Astrocyte (in vitro differentiated cells and primary cell): ENCODE measurements around the gene ASAP2. TPM values are rescaled to one million over a fixed set of nuclear protein-coding genes. Genes with fewer than 3 reads are reported as not detected.

Source experiments
- DNase-seq: peaks from one replicate; pipeline ENCODE4 v3.0.0-alpha.2; 2010; ENCODE audit warnings: low read depth
- FAIRE-seq: peaks from 2 replicates; lab custom pipeline; 2011; peaks lifted over from hg19 to GRCh38; lab: Jason Lieb, UNC
- H2AFZ ChIP-seq: 2 replicates; pipeline ENCODE4 v1.6.0; 2012; ENCODE audit warnings: low read depth, low read length, inconsistent platforms
- H3K27ac ChIP-seq: 2 replicates; pipeline ENCODE4 v1.5.1; 2011; ENCODE audit warnings: low read depth, low read length, inconsistent platforms
- H3K27me3 ChIP-seq: 2 replicates; pipeline ENCODE4 v1.6.0; 2011; ENCODE audit warnings: low read length, inconsistent platforms; ENCODE audit not compliant: insufficient read depth
- H3K36me3 ChIP-seq: 2 replicates; pipeline ENCODE4 v1.5.1; 2011; ENCODE audit warnings: low read length, inconsistent platforms; ENCODE audit not compliant: insufficient read depth
- H3K4me1 ChIP-seq: 2 replicates; pipeline ENCODE4 v1.5.1; 2011; ENCODE audit warnings: low read length, inconsistent platforms; ENCODE audit not compliant: insufficient read depth
- H3K4me2 ChIP-seq: 2 replicates; pipeline ENCODE4 v1.6.0; 2012; ENCODE audit warnings: low read length, inconsistent platforms
- H3K4me3 ChIP-seq: 2 replicates; pipeline ENCODE4 v1.5.1; 2011; ENCODE audit warnings: low read depth, mild to moderate bottlenecking, low read length, inconsistent platforms; ENCODE audit not compliant: insufficient read depth
- H3K79me2 ChIP-seq: 2 replicates; pipeline ENCODE4 v1.6.0; 2012; ENCODE audit warnings: mild to moderate bottlenecking, low read length, inconsistent platforms; ENCODE audit not compliant: insufficient read depth
- H3K9ac ChIP-seq: 2 replicates; pipeline ENCODE4 v1.6.0; 2012; ENCODE audit warnings: mild to moderate bottlenecking, low read length, inconsistent platforms
- H3K9me3 ChIP-seq: 2 replicates; pipeline ENCODE4 v1.5.1; 2012; ENCODE audit warnings: low read depth, mild to moderate bottlenecking, low read length, inconsistent platforms; ENCODE audit not compliant: insufficient read depth
- H4K20me1 ChIP-seq: 2 replicates; pipeline ENCODE4 v1.6.0; 2012; ENCODE audit warnings: low read length, inconsistent platforms; ENCODE audit not compliant: insufficient read depth
- H3K27ac Mint-ChIP-seq: one replicate; pipeline ENCODE4 v1.8.0; 2021; ENCODE audit warnings: mild to moderate bottlenecking, mixed read lengths; ENCODE audit not compliant: unreplicated experiment
- H3K27me3 Mint-ChIP-seq: one replicate; pipeline ENCODE4 v1.8.0; 2021; ENCODE audit warnings: low read depth, mixed read lengths; ENCODE audit not compliant: unreplicated experiment
- H3K36me3 Mint-ChIP-seq: one replicate; pipeline ENCODE4 v1.8.0; 2021; ENCODE audit warnings: low read depth, mixed read lengths; ENCODE audit not compliant: unreplicated experiment
- H3K4me1 Mint-ChIP-seq: one replicate; pipeline ENCODE4 v1.8.0; 2021; ENCODE audit warnings: low read depth, mixed read lengths; ENCODE audit not compliant: unreplicated experiment
- H3K4me3 Mint-ChIP-seq: one replicate; pipeline ENCODE4 v1.8.0; 2021; ENCODE audit warnings: mild to moderate bottlenecking, moderate library complexity, mixed read lengths; ENCODE audit not compliant: unreplicated experiment
- H3K9me3 Mint-ChIP-seq: one replicate; pipeline ENCODE4 v1.8.0; 2021; ENCODE audit warnings: mild to moderate bottlenecking, mixed read lengths; ENCODE audit not compliant: unreplicated experiment
- CTCF ChIP-seq: IDR thresholded peaks from 2 replicates; pipeline ENCODE4 v1.5.1; 2011; ENCODE audit warnings: low read depth, mild to moderate bottlenecking, inconsistent platforms, low read length, moderate library complexity; ENCODE audit not compliant: insufficient read depth
- EZH2 ChIP-seq: IDR thresholded peaks from 2 replicates; pipeline ENCODE4 v1.6.1; 2012; ENCODE audit warnings: mild to moderate bottlenecking, low read length, inconsistent platforms; ENCODE audit not compliant: insufficient read depth
- total RNA-seq: library from RNA; stranded (reverse); gene quantifications from 2 replicates; pipeline ENCODE4 v1.2.1, GENCODE V29; 2021

Gene ASAP2
- total RNA-seq, 1 donor from 2014 or later = 62.6 TPM

GRCh38 chr2:9191041-9191481 is 15.6 kb upstream of the ASAP2 start:
- H3K4me1 ChIP-seq = peaks cover 24% of the 10 kb centered on the region
- DNase-seq = peak; percentile 97
- H3K4me2 ChIP-seq = peak overlapping the region; percentile 69
- peaks cover 1% of the 10 kb centered on the region for H3K36me3 Mint-ChIP-seq
- no peak overlapping the region for H3K4me3 Mint-ChIP-seq
- no peaks in the 10 kb centered on the region for H3K27me3 ChIP-seq
- H3K27ac Mint-ChIP-seq = peak overlapping the region; percentile 84
- TF ChIP-seq CTCF = no peak
- no peak for TF ChIP-seq EZH2
- H3K4me1 Mint-ChIP-seq = peaks cover 11% of the 10 kb centered on the region
- no peaks in the 10 kb centered on the region for H3K9me3 ChIP-seq
- no peaks in the 10 kb centered on the region for H3K27me3 Mint-ChIP-seq
- no peaks in the 10 kb centered on the region for H3K79me2 ChIP-seq
- H4K20me1 ChIP-seq = no peaks in the 10 kb centered on the region
- peak overlapping the region; percentile 63 for H3K9ac ChIP-seq
- peak overlapping the region; percentile 81 for H3K27ac ChIP-seq
- H3K4me3 ChIP-seq = no peak overlapping the region
- peak overlapping the region; percentile 30 for H2AFZ ChIP-seq
- FAIRE-seq = peak; percentile 43
- no peaks in the 10 kb centered on the region for H3K9me3 Mint-ChIP-seq
- no peaks in the 10 kb centered on the region for H3K36me3 ChIP-seq

- no peaks in the 10 kb centered on the region for H3K79me2 ChIP-seq
- H3K4me2 ChIP-seq = no peak overlapping the region
- no peak for TF ChIP-seq CTCF
- no peak for TF ChIP-seq EZH2
- peaks cover 9% of the 10 kb centered on the region for H3K4me1 Mint-ChIP-seq
- H2AFZ ChIP-seq = no peak overlapping the region
- no peaks in the 10 kb centered on the region for H3K27me3 Mint-ChIP-seq
- no peak overlapping the region for H3K27ac ChIP-seq
- H3K9ac ChIP-seq = no peak overlapping the region
- no peaks in the 10 kb centered on the region for H3K9me3 Mint-ChIP-seq
- FAIRE-seq (no peak), DNase-seq (no peak)
- no peaks in the 10 kb centered on the region for H3K27me3 ChIP-seq
- H3K4me1 ChIP-seq = peaks cover 24% of the 10 kb centered on the region
- no peaks in the 10 kb centered on the region for H4K20me1 ChIP-seq
- no peaks in the 10 kb centered on the region for H3K36me3 ChIP-seq
- H3K36me3 Mint-ChIP-seq = peaks cover 1% of the 10 kb centered on the region
- H3K9me3 ChIP-seq = no peaks in the 10 kb centered on the region
- H3K4me3 Mint-ChIP-seq = no peak overlapping the region
- no peak overlapping the region for H3K4me3 ChIP-seq
- H3K27ac Mint-ChIP-seq = no peak overlapping the region
These were observed 13.9 kb upstream of the ASAP2 start for GRCh38 chr2:9192712-9193111.

GRCh38 chr2:9194352-9194751 is 12.3 kb upstream of the ASAP2 start:
- peaks cover 7% of the 10 kb centered on the region for H3K4me1 Mint-ChIP-seq
- Histone ChIP-seq H3K36me3 (no peaks in the 10 kb centered on the region), H3K79me2 (no peaks in the 10 kb centered on the region), H4K20me1 (no peaks in the 10 kb centered on the region), H3K4me2 (no peak overlapping the region), H3K9me3 (no peaks in the 10 kb centered on the region), H3K27me3 (no peaks in the 10 kb centered on the region), H3K9ac (no peak overlapping the region), H3K4me3 (no peak overlapping the region), H3K4me1 (peaks cover 24% of the 10 kb centered on the region), H3K27ac (no peak overlapping the region), H2AFZ (no peak overlapping the region)
- no peak for TF ChIP-seq CTCF
- no peak for TF ChIP-seq EZH2
- DNase-seq (no peak), FAIRE-seq (no peak)
- H3K27ac Mint-ChIP-seq = no peak overlapping the region
- H3K36me3 Mint-ChIP-seq = peaks cover 1% of the 10 kb centered on the region
- H3K27me3 Mint-ChIP-seq = no peaks in the 10 kb centered on the region
- no peak overlapping the region for H3K4me3 Mint-ChIP-seq
- H3K9me3 Mint-ChIP-seq = no peaks in the 10 kb centered on the region
